Measurements from ENCODE around the gene DAD1. TPM values are rescaled to one million over a fixed set of nuclear protein-coding genes. Genes with fewer than 3 reads are reported as not detected.
A peak's percentile ranks its signal among the peaks of the same experiment; 100 is the strongest.

DAD1 gene
- total and polyA plus RNA-seq, 2 donors from 2014 or later, result 205 to 523 TPM

DNA sequence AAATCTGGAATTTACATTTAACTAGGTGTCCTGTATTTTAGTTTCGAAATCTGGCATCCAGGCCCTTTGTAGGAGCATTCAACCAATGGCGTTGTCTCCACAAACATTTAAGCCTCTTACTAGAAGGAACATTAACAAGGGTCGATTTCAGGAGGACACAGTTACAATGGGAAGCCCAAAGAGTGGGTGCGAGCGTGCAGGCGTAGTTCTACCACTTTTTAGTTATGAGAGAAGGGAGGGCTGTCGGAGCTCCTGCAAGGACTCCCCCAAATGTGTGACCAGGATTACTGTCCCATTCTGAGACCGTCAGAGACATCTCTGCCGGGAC, 8.7 kb upstream of the DAD1 start:
- Histone ChIP-seq H3K27me3 (ENCODE audit: control insufficient read depth, insufficient read depth, low read length) (no peaks in the 10 kb centered on the region), H3K9me3 (ENCODE audit: control insufficient read depth in 2 of 3, insufficient read depth in 1 of 3, low read length in 3 of 3) (no peaks in the 10 kb centered on the region), H3K4me3 (ENCODE audit: low read length in 3 of 3) (peak overlapping the region; percentile 91 to 98 (median 92)), H3K36me3 (ENCODE audit: control insufficient read depth in 2 of 3, insufficient read depth in 3 of 3, low read length in 3 of 3) (peaks cover 2 to 15% (median 11%) of the 10 kb centered on the region in 3 donors), H3K4me1 (ENCODE audit: control insufficient read depth in 2 of 3, insufficient read depth in 2 of 3, low read depth in 1 of 3, low read length in 3 of 3) (peaks cover 2 to 9% (median 8%) of the 10 kb centered on the region in 3 donors), H3K9ac (ENCODE audit: low read length in 3 of 3) (peak overlapping the region; percentile 33 to 96 (median 91)), H3K27ac (ENCODE audit: low read depth in 2 of 2, low read length in 2 of 2) (peak overlapping the region; percentile 88 to 96)
- no peak for TF ChIP-seq CTCF (IDR thresholded peaks at IDR 0.05; ENCODE audit: borderline replicate concordance, extremely low read depth, insufficient read depth)
- no peak for FAIRE-seq
- intact Hi-C loops (cut with DNase I), result no loop called here
- DNase-seq, result no peak

DNA sequence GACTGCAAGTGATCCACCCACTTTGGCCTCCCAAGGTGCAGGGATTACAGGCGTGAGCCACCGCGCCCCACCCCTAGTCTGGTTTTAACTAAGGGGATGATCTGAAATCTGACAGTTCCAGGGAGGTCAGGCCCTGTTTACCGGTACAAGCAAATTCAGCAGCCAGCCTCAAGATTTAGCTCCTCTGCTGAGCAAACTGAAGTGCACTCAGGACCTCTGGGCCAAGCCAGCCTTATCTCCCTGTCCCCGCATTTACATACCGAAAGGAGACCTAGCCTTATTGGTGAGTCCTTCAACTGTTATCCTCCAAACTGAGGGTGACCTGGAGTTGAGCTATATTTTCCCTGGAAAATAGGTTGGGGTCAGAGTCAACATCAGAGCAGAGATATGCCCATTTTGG, 8.2 kb upstream of the DAD1 start:
- TF ChIP-seq CTCF (IDR thresholded peaks at IDR 0.05; ENCODE audit: borderline replicate concordance, extremely low read depth, insufficient read depth), result no peak
- H3K27ac ChIP-seq (ENCODE audit: low read depth in 2 of 2, low read length in 2 of 2), result no peak overlapping the region
- peaks cover 2 to 9% (median 8%) of the 10 kb centered on the region in 3 donors for H3K4me1 ChIP-seq (ENCODE audit: control insufficient read depth in 2 of 3, insufficient read depth in 2 of 3, low read depth in 1 of 3, low read length in 3 of 3)
- no peaks in the 10 kb centered on the region for H3K9me3 ChIP-seq (ENCODE audit: control insufficient read depth in 2 of 3, insufficient read depth in 1 of 3, low read length in 3 of 3)
- peak overlapping the region in 1 of 3 donors; percentile 96 for H3K9ac ChIP-seq (ENCODE audit: low read length in 3 of 3)
- peak overlapping the region in 2 of 3 donors; percentile 91 to 98 for H3K4me3 ChIP-seq (ENCODE audit: low read length in 3 of 3)
- no peaks in the 10 kb centered on the region for H3K27me3 ChIP-seq (ENCODE audit: control insufficient read depth, insufficient read depth, low read length)
- FAIRE-seq (no peak), DNase-seq (no peak)
- H3K36me3 ChIP-seq (ENCODE audit: control insufficient read depth in 2 of 3, insufficient read depth in 3 of 3, low read length in 3 of 3), result peaks cover 0 to 10% (median 8%) of the 10 kb centered on the region in 3 donors
- intact Hi-C loops (cut with DNase I), result no loop called here

GRCh38 chr14:22596354-22596879, 7.4 kb upstream of the DAD1 start:
- Histone ChIP-seq H3K9me3 (ENCODE audit: control insufficient read depth in 2 of 3, insufficient read depth in 1 of 3, low read length in 3 of 3) (no peaks in the 10 kb centered on the region), H3K4me1 (ENCODE audit: control insufficient read depth in 2 of 3, insufficient read depth in 2 of 3, low read depth in 1 of 3, low read length in 3 of 3) (peaks cover 2 to 9% (median 8%) of the 10 kb centered on the region in 3 donors), H3K27me3 (ENCODE audit: control insufficient read depth, insufficient read depth, low read length) (no peaks in the 10 kb centered on the region), H3K27ac (ENCODE audit: low read depth in 2 of 2, low read length in 2 of 2) (no peak overlapping the region), H3K4me3 (ENCODE audit: low read length in 3 of 3) (no peak overlapping the region), H3K9ac (ENCODE audit: low read length in 3 of 3) (no peak overlapping the region), H3K36me3 (ENCODE audit: control insufficient read depth in 2 of 3, insufficient read depth in 3 of 3, low read length in 3 of 3) (peaks cover 0 to 2% (median 1%) of the 10 kb centered on the region in 3 donors)
- DNase-seq (no peak), FAIRE-seq (no peak)
- TF ChIP-seq CTCF (IDR thresholded peaks at IDR 0.05; ENCODE audit: borderline replicate concordance, extremely low read depth, insufficient read depth), result no peak
- intact Hi-C loops (cut with DNase I), result no loop called here

Measured in kidney (tissue), 14 donors.